ENCODE data around the gene MAML3.

MAML3 gene

DNA sequence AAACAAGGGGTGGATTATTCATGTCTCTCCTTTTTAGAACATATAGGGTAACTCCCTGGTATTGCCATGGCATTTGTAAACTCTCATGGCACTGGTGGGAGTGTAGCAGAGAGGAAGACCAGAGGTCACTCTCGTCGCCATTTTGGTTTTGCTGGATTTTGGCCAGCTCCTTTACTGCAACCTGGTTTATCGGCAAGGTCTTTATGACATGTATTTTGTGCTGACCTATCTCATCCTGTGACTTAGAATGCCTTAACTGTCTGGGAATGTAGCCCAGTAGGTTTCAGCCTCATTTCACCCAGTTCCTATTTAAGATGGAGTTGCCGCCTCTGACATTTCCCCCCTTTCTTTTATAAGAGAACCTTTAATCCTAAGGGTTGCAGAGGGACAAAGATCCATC, 442.5 kb downstream of the MAML3 start:
- TF ChIP-seq SIN3A (IDR thresholded peaks at IDR 0.05; ENCODE audit: borderline replicate concordance, insufficient read depth, low read length): no peak

DNA sequence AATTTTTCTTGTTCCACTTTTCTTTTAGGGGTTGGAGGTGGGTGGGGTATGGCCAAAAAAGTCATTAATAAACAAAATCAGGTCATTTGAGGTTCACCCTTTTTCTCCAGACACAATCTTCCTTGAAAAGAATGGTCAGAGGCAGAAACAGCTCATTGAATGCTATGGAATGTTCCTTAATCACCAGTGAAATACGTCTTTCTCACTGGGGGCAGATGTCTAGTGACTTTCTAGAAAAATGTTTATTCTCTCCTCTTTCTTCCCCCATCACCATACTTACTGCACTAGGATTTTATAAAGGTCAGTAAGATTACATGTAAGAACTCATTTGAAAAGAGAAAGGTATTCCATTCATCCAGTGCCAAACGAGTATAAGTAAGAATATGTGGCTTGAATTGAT, 443.9 kb downstream of the MAML3 start:
- TF ChIP-seq TAF1 (IDR thresholded peaks at IDR 0.05; ENCODE audit: borderline replicate concordance, insufficient read depth, low read length) (no peak), POLR2AphosphoS5 (IDR thresholded peaks at IDR 0.05; ENCODE audit: low read depth, low read length) (no peak), SIN3A (IDR thresholded peaks at IDR 0.05; ENCODE audit: borderline replicate concordance, insufficient read depth, low read length) (no peak), FOXP2 (optimal IDR thresholded peaks at IDR 0.05; ENCODE audit: borderline replicate concordance, extremely low read depth, extremely low read length, insufficient read depth) (no peak)
- TF ChIP-seq, protein P1, sequence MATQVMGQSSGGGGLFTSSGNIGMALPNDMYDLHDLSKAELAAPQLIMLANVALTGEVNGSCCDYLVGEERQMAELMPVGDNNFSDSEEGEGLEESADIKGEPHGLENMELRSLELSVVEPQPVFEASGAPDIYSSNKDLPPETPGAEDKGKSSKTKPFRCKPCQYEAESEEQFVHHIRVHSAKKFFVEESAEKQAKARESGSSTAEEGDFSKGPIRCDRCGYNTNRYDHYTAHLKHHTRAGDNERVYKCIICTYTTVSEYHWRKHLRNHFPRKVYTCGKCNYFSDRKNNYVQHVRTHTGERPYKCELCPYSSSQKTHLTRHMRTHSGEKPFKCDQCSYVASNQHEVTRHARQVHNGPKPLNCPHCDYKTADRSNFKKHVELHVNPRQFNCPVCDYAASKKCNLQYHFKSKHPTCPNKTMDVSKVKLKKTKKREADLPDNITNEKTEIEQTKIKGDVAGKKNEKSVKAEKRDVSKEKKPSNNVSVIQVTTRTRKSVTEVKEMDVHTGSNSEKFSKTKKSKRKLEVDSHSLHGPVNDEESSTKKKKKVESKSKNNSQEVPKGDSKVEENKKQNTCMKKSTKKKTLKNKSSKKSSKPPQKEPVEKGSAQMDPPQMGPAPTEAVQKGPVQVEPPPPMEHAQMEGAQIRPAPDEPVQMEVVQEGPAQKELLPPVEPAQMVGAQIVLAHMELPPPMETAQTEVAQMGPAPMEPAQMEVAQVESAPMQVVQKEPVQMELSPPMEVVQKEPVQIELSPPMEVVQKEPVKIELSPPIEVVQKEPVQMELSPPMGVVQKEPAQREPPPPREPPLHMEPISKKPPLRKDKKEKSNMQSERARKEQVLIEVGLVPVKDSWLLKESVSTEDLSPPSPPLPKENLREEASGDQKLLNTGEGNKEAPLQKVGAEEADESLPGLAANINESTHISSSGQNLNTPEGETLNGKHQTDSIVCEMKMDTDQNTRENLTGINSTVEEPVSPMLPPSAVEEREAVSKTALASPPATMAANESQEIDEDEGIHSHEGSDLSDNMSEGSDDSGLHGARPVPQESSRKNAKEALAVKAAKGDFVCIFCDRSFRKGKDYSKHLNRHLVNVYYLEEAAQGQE (IDR thresholded peaks at IDR 0.05; ENCODE audit: insufficient read depth in 1 of 2, low read depth in 2 of 2, low read length in 2 of 2): no peak

DNA sequence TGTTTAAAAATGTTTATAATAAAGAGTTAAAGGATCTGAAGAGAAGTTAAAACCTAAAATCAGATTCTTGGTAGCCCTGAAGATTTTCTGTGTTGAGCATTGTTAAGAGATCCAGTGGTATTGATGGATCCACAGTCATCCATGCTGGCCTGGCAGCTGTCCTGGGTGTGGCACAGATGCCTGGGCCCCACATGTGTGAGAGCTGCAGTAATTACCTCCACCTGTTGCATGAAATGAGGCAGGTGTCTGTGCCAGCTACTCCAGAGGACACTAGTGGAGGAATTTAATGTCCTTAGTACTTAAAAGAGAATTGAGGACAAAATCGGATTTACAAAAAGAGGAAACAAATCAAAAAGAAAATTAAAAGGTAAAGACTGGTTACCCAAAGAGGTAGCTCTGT, 444.3 kb downstream of the MAML3 start:
- TF ChIP-seq, protein P1 (IDR thresholded peaks at IDR 0.05; ENCODE audit: insufficient read depth in 1 of 2, low read depth in 2 of 2, low read length in 2 of 2): no peak
- TF ChIP-seq SIN3A (IDR thresholded peaks at IDR 0.05; ENCODE audit: borderline replicate concordance, insufficient read depth, low read length) (no peak), TAF1 (IDR thresholded peaks at IDR 0.05; ENCODE audit: borderline replicate concordance, insufficient read depth, low read length) (no peak), POLR2AphosphoS5 (IDR thresholded peaks at IDR 0.05; ENCODE audit: low read depth, low read length) (no peak), FOXP2 (optimal IDR thresholded peaks at IDR 0.05; ENCODE audit: borderline replicate concordance, extremely low read depth, extremely low read length, insufficient read depth) (no peak)

DNA sequence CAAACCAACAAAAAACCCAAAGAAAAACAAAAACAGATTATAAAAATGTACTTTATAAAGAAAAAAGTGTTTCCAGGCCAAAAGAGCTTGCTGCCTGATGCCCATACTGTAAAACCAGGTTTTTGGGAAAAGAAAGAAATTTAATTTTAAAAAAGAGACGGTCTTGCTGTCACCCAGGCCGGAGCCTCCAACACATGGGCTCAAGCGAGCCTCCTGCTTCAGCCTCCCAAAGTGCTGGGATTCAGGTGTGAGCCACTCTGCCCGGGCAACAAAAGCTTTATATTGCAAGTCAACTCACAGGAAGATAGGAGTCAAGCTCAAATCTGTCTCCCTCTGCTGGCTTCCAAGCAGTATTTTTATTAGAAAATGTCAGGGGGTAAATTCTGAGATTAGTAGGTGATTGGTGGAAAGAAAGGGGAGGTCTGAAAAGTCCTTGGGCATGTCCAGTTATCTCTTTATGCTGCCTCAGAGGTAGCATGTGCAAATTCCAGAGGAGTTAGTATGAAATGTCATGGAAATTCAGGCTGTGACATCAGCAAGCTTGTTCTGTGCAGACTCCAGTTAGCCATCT, 449.0 kb downstream of the MAML3 start:
- TF ChIP-seq POLR2AphosphoS5 (IDR thresholded peaks at IDR 0.05; ENCODE audit: low read depth, low read length): no peak

DNA sequence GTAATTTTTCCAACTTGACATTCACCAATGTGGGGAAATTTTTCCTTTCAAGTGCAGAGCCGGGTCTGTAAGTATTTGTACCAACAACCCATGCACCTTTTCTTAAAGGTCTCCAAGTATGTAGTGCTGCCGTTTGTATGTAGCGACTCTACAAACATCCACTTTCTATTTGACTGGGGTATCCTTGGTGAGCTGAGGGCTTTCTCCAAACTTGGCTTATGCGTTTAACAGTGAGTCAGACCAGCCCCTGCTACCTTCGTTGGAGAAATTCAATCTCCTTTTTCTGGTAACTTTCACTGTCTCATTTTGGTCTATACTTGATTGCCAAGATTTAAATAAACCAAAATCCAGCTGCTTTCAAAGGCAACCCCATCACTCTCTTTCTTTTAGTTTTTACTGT, 453.4 kb downstream of the MAML3 start:
- TF ChIP-seq FOXP2 (optimal IDR thresholded peaks at IDR 0.05; ENCODE audit: borderline replicate concordance, extremely low read depth, extremely low read length, insufficient read depth) (no peak), SIN3A (IDR thresholded peaks at IDR 0.05; ENCODE audit: borderline replicate concordance, insufficient read depth, low read length) (no peak), TAF1 (IDR thresholded peaks at IDR 0.05; ENCODE audit: borderline replicate concordance, insufficient read depth, low read length) (no peak), POLR2AphosphoS5 (IDR thresholded peaks at IDR 0.05; ENCODE audit: low read depth, low read length) (no peak)
- TF ChIP-seq, protein P1 (IDR thresholded peaks at IDR 0.05; ENCODE audit: insufficient read depth in 1 of 2, low read depth in 2 of 2, low read length in 2 of 2): no peak

DNA sequence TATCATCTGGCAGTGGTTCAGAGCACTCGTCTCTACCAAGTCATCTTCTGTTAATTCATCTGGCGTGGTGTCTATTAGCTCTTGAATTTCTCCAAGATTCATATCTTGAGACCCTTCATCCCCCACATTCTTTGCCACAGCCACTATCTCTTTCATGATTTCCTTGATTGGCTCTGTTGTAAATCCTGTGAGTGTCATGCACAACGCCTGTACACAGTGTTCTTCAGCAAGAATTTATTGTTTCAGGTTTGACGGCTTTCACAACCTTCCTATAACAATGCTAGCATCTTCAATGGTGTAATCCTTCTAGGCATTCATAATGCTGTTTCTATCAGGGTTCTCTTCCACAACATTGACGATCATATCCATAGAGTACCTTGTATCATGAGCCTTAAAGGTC, 457.5 kb downstream of the MAML3 start:
- TF ChIP-seq TAF1 (IDR thresholded peaks at IDR 0.05; ENCODE audit: borderline replicate concordance, insufficient read depth, low read length): no peak
- TF ChIP-seq FOXP2 (optimal IDR thresholded peaks at IDR 0.05; ENCODE audit: borderline replicate concordance, extremely low read depth, extremely low read length, insufficient read depth): no peak
- TF ChIP-seq, protein P1 (IDR thresholded peaks at IDR 0.05; ENCODE audit: insufficient read depth in 1 of 2, low read depth in 2 of 2, low read length in 2 of 2): no peak
- no peak for TF ChIP-seq POLR2AphosphoS5 (IDR thresholded peaks at IDR 0.05; ENCODE audit: low read depth, low read length)
- no peak for TF ChIP-seq SIN3A (IDR thresholded peaks at IDR 0.05; ENCODE audit: borderline replicate concordance, insufficient read depth, low read length)
